Hippocampal formation (tissue), 2 donors: ENCODE data around the gene TTLL11.

ENCODE experiments used
- DNase-seq, 2 donors: peaks; one replicate each; lab custom pipeline; 2025; lab: John Stamatoyannopoulos, UW

TTLL11 gene

DNA sequence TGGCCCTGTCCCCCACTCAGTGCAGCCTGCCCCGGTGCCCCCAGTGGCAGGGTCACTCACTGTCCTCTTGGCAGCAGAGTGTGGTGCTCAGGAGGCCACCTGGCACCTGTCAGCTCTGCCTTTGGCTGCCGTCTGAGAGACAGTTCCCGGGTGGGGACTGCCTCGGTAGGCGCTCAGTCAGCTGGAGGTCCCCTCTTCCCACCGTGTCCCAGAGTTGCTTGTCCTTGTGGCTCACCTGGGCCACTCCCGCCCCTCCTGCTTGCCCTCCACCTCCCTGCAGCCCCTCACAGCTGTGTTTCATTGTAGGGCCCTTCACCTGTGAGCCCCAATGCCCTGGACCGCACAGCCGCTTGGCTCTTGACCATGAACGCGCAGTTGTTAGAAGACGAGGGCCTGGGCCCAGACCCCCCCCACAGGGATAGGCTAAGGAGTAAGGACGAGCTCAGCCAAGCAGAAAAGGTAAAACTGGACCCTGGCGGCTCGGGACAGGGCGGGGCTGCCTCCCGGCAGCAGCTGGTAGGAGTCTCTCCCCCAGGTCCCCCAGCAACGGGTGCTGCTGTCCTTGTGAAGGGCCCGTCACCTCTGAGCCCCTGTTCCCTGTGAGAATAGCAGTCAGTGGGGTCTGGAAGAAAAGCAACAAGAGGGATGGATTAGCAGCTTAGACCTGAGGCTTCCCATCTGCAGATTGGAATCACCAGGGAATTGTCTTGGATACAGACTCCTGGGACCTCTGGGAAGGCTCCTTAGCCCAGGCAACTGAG is 319.0 kb downstream of the TTLL11 start:
- no peak for DNase-seq

- no peak for DNase-seq
Observed at GRCh38 chr9:121773286-121773953, 319.7 kb downstream of the TTLL11 start.

GRCh38 chr9:121772600-121773285 is 320.4 kb downstream of the TTLL11 start:
- DNase-seq, result peak in 1 of 2 donors; percentile 46
